T-helper 1 cell treated with Interleukin-12 subunit alpha and Interleukin-12 subunit beta and Interleukin-4 antibody, amounts not matched to agents 30 μg/mL and 1 μg/mL, for 36 hours (primary cell): Measurements from ENCODE around the gene CCZ1B.
"Not testable (repeated sequence)": the region's sequence is repeated elsewhere in the genome, so short reads cannot be mapped to it uniquely, and the experiment has no call there.

ENCODE experiments used
- H3K27ac Mint-ChIP-seq: one replicate; pipeline ENCODE4 v1.8.0; 2021; ENCODE audit warnings: mild to moderate bottlenecking, mixed read lengths
- H3K27me3 Mint-ChIP-seq: one replicate; pipeline ENCODE4 v1.8.0; 2021; ENCODE audit warnings: low read depth, mixed read lengths
- H3K36me3 Mint-ChIP-seq: one replicate; pipeline ENCODE4 v1.8.0; 2021; ENCODE audit warnings: low read depth, mixed read lengths
- H3K4me1 Mint-ChIP-seq: one replicate; pipeline ENCODE4 v1.8.0; 2021; ENCODE audit warnings: low read depth, mixed read lengths
- H3K4me3 Mint-ChIP-seq: one replicate; pipeline ENCODE4 v1.8.0; 2021; ENCODE audit warnings: mild to moderate bottlenecking, moderate library complexity, mixed read lengths
- H3K9me3 Mint-ChIP-seq: one replicate; pipeline ENCODE4 v1.8.0; 2021; ENCODE audit warnings: mixed read lengths

Gene CCZ1B

DNA sequence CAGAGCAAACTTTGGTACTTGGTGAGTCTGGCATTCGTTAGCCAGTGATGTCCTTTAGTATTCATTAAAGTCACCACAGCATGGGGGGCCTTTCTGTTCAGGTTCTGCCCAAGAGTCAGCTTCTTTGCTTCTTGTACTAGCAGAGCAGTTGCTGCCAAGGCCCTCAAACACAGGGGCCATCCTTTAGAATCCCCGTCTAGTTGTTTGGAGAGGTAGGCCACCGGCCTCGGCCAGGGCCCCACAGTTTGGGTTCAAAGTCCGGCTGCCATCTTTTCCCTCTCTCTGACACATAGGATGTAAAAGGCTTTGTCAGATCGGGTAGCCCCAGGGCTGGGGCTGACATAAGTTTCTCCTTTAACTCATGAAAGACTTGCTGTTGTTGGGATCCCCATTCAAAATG is 17.6 kb upstream of the CCZ1B start:
- H3K4me3 Mint-ChIP-seq, H3K27me3 Mint-ChIP-seq, H3K36me3 Mint-ChIP-seq, H3K27ac Mint-ChIP-seq, H3K9me3 Mint-ChIP-seq, H3K4me1 Mint-ChIP-seq: not testable (repeated sequence)

DNA sequence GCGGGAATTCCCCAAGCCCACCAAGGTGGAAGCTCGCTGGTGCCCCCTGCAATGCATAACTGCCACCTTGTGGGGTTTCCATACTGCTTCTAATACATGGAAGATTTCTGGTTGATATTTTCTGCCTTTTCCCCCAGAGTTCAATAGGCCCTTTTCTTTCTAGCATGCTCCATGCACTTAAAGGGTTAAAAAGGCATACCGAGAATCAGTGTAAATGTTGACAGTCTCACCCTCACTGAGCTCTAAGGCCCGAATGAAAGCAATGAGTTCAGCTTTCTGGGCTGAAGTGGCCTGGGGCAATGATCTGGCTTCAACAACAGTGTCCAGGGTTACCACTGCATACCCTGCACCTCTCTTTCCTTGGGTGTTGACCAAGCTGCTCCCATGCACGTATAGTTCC is 17.0 kb upstream of the CCZ1B start:
- not testable (repeated sequence) for H3K36me3 Mint-ChIP-seq, H3K9me3 Mint-ChIP-seq, H3K4me1 Mint-ChIP-seq, H3K27me3 Mint-ChIP-seq, H3K27ac Mint-ChIP-seq, H3K4me3 Mint-ChIP-seq

DNA sequence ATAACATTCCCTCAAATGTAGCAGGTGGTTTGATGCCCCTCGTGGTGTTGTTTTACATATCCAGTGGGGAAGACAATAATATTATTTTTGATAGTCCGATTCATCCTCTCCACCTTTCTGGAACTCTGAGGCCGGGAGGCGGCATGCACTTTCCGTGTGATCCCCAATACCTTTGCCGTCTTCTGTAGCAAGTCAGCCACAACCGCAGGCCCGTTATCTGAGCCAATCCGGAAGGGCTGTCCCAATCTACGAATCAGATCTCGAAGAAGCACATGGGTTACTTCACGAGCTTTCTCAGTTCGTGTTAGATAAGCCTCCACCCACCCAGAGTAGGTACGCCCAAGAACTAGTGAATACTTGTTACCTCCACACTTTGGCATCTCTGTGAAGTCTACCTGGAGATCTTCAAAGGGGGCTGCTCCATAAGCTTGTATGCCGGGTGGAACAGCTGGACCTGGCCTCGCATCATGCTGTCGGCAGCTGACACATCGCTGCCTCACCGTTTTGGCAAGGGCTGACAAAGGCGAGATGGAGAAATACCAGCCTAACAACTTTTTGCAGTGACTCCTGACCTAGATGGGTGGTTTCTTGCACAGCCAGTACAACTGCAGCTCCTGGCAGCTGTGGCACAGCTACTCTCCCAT is 16.3 kb upstream of the CCZ1B start:
- not testable (repeated sequence) for H3K4me1 Mint-ChIP-seq, H3K4me3 Mint-ChIP-seq, H3K9me3 Mint-ChIP-seq, H3K36me3 Mint-ChIP-seq, H3K27me3 Mint-ChIP-seq, H3K27ac Mint-ChIP-seq

DNA sequence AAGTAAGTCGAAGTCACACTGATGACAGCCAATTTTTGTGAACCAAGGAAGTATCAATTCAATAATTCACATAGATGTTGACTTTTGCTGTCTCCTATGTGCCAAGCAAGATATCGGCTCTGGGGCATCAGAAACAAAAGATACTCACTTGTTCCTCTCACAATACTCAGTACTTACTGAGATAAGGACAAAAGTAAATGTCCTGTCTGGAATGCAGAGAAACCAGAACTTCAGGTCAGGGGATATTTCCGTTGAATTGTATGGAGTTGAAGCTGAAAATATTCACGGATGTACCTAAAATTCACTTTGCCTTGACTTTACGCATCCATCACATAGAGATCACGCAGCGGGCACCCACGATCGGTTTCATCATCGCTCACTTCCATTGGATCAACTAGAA is 11.0 kb upstream of the CCZ1B start:
- H3K4me1 Mint-ChIP-seq, H3K9me3 Mint-ChIP-seq, H3K27me3 Mint-ChIP-seq, H3K27ac Mint-ChIP-seq, H3K36me3 Mint-ChIP-seq, H3K4me3 Mint-ChIP-seq: not testable (repeated sequence)

DNA sequence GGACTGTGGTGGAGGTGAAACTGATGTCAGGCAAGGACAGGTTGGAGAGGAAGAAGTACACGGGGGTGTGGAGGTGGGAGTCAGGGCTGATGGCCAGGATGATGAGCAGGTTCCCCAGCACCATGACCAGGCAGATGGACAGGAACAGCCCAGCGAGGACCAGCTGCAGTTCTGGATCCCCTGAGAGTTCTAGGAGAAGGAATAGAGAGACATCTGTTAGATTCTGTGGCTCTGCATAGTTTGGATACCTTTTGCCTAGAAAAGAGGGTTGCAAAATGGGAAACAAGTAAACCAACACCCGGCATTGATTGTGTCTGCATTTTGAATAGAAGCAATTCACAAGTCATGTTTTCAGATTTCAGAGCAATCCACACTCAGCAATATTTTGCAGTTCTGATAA is 9.4 kb upstream of the CCZ1B start:
- H3K4me1 Mint-ChIP-seq, H3K9me3 Mint-ChIP-seq, H3K4me3 Mint-ChIP-seq, H3K27ac Mint-ChIP-seq, H3K36me3 Mint-ChIP-seq: not testable (repeated sequence)
- peaks cover 13% of the 10 kb centered on the region for H3K27me3 Mint-ChIP-seq

DNA sequence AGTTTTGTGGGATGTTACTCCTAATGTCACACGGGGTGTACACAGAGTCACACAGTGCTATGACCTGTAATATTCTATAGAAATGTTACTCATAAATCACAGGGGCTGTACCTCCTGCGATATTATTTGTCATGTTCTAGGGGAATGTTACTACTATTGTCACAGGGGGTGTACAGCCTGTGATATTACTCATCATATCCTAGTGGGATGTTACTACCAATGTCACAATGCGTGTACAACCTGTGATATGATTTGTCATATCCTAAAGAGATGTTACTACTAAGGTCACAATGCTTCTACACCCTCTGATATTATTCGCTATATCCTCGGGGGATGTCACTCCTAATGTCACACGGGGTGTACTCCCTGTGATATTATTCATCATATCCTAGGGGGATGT is 7.6 kb upstream of the CCZ1B start:
- Mint-ChIP-seq H3K9me3 (no peaks in the 10 kb centered on the region), H3K27ac (no peak overlapping the region), H3K36me3 (no peaks in the 10 kb centered on the region), H3K4me1 (peaks cover 3% of the 10 kb centered on the region), H3K4me3 (no peak overlapping the region), H3K27me3 (peaks cover 18% of the 10 kb centered on the region)

DNA sequence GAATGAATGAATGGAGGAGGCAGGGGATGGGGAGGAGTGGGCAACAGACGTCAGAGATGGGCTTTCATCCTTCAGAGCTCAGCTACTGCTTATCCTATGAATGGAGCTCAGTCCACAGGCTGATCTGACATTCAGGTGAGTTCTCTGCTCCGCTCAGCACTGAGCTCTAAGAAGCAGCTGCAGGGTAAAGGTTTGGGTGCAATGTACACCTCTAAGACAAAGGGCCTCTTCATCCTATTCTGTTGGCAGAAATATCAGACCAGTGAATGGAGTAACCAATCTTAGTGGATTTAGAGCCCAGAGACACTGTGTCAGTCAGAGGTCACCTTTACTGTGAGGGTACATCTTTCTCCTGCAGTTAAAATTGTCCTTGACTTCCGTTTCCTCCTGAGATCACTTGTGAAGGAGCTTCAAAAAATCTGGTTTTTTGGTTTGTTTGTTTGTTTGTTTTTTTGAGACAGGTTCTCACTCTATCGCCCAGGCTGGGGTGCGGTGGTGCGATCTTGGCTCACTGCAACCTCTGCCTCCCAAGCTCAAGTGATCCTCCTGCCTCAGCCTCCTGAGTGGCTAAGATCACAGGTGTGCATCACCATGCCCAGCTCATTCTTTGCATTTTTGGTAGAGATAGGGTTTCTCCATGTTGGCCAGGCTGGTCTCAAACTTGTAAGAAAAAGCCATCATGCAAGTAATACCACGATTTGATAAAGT is 5.1 kb upstream of the CCZ1B start:
- H3K27me3 Mint-ChIP-seq: peaks cover 18% of the 10 kb centered on the region
- H3K36me3 Mint-ChIP-seq: peaks cover 1% of the 10 kb centered on the region
- H3K4me1 Mint-ChIP-seq: peaks cover 3% of the 10 kb centered on the region
- H3K9me3 Mint-ChIP-seq: no peaks in the 10 kb centered on the region
- no peak overlapping the region for H3K27ac Mint-ChIP-seq
- no peak overlapping the region for H3K4me3 Mint-ChIP-seq

DNA sequence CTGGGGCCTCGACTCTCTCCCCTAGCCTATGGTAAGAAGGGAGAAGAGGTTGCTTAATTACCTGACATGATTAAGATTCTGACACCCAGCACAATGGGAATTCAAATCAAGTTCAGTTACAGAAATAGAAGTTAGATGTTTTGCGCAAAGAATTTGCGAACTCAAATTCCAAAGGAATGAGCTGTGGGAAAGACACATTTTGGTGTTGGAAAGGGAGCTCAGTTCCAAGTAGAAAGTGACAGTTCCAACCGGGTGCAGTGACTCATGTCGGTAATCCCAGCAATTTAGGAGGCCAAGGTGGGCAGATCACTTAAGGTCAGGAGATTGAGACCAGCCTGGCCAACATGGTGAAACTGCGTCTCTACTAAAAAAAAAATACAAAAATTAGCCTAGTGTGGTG is 4.0 kb upstream of the CCZ1B start:
- not testable (repeated sequence) for H3K27ac Mint-ChIP-seq, H3K4me1 Mint-ChIP-seq, H3K36me3 Mint-ChIP-seq, H3K4me3 Mint-ChIP-seq, H3K9me3 Mint-ChIP-seq
- H3K27me3 Mint-ChIP-seq: peaks cover 18% of the 10 kb centered on the region

DNA sequence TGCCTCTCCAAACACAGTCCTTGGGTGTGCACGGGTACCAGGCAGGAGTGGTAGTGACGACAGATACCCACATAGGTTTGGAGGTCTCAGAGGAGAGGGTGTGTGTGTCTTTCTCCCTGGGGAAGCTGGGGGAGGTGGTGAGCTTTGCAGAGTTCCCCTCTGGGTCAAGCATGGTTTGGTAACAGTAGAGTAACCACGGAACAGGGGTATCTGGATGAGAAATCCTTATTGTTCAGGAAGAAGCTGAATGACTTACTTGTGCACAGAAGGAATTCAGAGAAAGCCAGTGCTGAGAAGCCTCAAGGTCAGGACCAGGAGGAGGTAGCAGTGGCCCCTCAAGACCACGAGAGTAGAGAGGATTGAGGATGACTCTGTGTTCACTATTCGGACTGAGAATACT is 3.5 kb upstream of the CCZ1B start:
- H3K27ac Mint-ChIP-seq, H3K4me1 Mint-ChIP-seq, H3K9me3 Mint-ChIP-seq, H3K4me3 Mint-ChIP-seq, H3K36me3 Mint-ChIP-seq: not testable (repeated sequence)
- peaks cover 18% of the 10 kb centered on the region for H3K27me3 Mint-ChIP-seq

DNA sequence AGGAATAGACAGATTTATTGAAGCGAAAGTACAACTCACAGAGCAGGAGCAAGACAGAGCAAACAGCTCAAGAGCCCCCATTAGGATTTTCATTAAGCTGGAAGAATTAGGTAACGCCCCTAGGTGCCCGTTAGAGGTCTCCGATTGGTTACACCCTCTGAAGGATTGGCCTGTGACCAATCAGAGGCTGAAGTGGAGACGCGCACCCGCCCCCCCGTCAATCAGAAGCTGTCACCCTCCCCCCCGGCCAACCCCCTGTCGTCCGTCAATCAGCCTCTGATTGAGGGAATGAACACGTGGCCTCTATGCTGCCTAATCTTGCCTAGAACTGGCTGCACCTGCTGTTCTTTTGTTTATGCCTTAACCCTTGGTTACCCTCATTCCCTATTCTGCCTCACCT is 1.1 kb upstream of the CCZ1B start:
- H3K9me3 Mint-ChIP-seq, H3K4me1 Mint-ChIP-seq, H3K36me3 Mint-ChIP-seq: not testable (repeated sequence)
- peak overlapping the region; percentile 36 for H3K27ac Mint-ChIP-seq
- peaks cover 17% of the 10 kb centered on the region for H3K27me3 Mint-ChIP-seq
- H3K4me3 Mint-ChIP-seq: peak overlapping the region; percentile 31

DNA sequence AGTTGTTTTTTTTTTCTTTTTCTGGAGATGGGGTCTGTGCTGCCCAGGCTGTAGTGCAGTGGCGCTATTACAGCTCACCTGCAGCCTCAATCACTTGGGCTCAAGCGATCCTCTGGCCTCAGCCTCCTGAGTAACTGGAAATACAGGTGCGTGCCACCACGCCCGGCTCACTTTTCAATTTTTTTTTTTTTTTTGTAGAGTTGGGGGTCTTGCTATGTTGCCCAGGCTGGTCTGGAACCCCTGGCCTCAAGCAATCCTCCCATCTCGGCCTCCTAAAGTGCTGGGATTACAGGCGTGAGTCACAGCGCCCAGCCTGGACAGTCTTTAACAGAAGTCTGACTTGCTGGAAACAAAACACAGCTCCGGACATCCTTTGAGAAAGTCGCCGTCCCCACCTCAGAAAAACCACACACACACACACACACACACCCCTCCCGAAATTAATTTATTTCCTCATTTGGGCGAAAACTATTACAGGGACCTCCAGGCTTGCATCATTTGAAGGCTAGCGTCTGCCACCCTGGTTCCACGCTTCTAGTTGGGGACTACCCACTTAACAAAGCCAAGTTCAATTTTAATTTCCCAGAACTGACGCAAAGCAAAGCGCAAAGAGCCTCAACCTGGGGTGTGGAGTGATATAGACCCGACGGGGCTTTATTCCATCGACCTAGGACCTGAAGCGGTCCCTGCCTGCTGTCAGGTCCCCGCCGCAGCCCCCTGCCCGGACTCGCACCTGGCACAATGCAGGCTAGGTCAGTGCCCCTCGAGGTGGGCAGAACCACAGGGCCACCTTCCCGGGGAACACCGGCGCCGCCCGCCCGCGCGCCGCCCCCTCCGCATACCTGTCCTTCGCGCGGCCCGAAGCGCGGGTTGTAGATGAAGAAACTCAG is 594 bp downstream of the CCZ1B start:
- H3K4me3 Mint-ChIP-seq: peak overlapping the region; percentile 87
- not testable (repeated sequence) for H3K4me1 Mint-ChIP-seq, H3K27ac Mint-ChIP-seq, H3K27me3 Mint-ChIP-seq, H3K9me3 Mint-ChIP-seq
- peaks cover 10% of the 10 kb centered on the region for H3K36me3 Mint-ChIP-seq

DNA sequence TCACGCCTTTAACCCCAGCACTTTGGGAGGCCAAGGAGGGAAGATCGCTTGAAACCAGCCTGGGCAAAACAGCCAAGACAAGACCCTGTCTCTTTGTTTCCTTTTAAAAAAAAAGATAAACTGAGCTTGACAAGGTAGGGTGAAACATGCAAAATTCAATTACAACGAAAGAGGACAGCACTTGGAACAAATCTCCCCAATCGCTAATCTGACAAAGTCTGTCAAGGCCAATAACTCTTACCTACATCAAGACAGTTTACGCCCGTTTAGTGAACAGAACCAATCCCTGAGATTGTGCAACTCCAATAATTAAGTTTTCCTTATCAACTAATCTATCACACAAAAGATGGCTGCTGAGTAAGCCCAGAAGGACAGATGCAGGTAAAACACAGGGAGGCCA is 4.5 kb downstream of the CCZ1B start:
- not testable (repeated sequence) for H3K4me1 Mint-ChIP-seq, H3K27ac Mint-ChIP-seq, H3K9me3 Mint-ChIP-seq, H3K27me3 Mint-ChIP-seq, H3K4me3 Mint-ChIP-seq
- peaks cover 16% of the 10 kb centered on the region for H3K36me3 Mint-ChIP-seq

DNA sequence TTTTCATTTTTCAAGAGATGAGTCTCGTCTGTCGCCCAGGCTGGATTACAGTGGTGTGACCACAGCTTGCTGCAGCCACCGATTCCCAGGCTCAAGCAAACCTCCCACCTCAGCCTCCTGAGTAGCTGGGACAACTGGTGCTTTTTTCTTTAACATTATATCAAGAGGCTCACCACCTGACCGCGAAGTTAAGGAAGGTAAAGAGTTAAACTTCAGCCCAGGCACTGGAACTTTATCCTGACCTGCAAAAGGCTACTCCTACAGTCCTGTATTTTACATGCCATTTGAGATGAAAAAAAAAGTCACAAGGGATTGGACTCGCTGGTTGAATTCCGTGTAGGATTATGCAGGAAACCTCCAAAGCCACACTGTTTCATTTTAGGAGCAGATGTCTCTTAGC is 10.6 kb downstream of the CCZ1B start:
- H3K9me3 Mint-ChIP-seq, H3K4me3 Mint-ChIP-seq, H3K27me3 Mint-ChIP-seq, H3K27ac Mint-ChIP-seq, H3K4me1 Mint-ChIP-seq: not testable (repeated sequence)
- H3K36me3 Mint-ChIP-seq: peaks cover 16% of the 10 kb centered on the region

DNA sequence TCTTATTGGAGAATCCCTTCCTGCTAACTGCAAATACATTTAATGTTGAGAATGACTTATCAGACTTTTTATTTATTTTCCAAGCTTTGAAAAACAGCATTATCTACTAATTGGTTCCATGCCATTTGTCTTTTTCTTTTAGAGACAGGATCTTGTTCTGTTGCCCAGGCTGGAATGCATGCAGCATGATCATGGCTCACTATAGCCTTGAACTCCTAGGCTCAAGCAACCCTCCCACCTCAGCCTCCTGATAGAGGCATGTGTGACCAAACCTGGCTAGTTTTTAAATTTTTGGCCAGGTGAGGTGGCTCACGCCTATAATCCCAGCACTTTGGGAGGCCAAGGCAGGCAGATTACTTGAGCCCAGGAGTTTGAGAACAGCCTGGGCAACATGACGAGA is 13.1 kb downstream of the CCZ1B start:
- not testable (repeated sequence) for H3K9me3 Mint-ChIP-seq
- peaks cover 13% of the 10 kb centered on the region for H3K36me3 Mint-ChIP-seq

DNA sequence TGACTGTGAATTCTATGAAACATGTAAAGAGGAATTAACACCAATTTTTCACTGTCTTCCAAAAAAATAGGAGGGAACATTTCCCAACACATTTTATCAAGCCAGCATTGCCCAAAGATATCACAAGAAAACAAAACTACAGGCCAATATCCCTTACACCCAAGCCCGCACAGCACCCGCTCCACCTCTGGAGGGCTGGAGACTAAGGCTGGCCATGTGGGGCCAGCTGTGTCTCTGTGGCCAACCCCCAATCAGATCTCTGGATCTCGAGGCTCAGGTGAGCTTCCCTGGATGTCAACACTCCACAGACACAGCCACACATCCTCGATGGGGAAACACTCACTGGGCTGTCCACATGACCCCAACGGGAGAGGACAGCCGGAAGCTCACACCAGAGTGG is 18.1 kb downstream of the CCZ1B start:
- H3K4me1 Mint-ChIP-seq, H3K4me3 Mint-ChIP-seq: not testable (repeated sequence)

More for the DNA sequence above, 13.1 kb downstream of the CCZ1B start:
- H3K27me3 Mint-ChIP-seq, H3K4me3 Mint-ChIP-seq, H3K4me1 Mint-ChIP-seq, H3K27ac Mint-ChIP-seq: not testable (repeated sequence)

More for the DNA sequence above, 18.1 kb downstream of the CCZ1B start:
- not testable (repeated sequence) for H3K27me3 Mint-ChIP-seq, H3K27ac Mint-ChIP-seq, H3K36me3 Mint-ChIP-seq, H3K9me3 Mint-ChIP-seq
